HUES64 (cell line): ENCODE results near the gene RAB10.
A peak's percentile ranks its signal among the peaks of the same experiment; 100 is the strongest.
"Not testable (repeated sequence)": the region's sequence is repeated elsewhere in the genome, so short reads cannot be mapped to it uniquely, and the experiment has no call there.

Source experiments
- H3K27ac ChIP-seq: 2 replicates; pipeline ENCODE4 v1.7.0; 2013; ENCODE audit warnings: low read depth, low read length, inconsistent platforms
- H3K27me3 ChIP-seq: 2 replicates; pipeline ENCODE4 v1.6.1; 2013; ENCODE audit warnings: mild to moderate bottlenecking, low read length; ENCODE audit not compliant: insufficient read depth
- H3K36me3 ChIP-seq: 2 replicates; pipeline ENCODE4 v1.6.1; 2013; ENCODE audit warnings: mild to moderate bottlenecking, low read length; ENCODE audit not compliant: insufficient read depth
- H3K4me1 ChIP-seq: 2 replicates; pipeline ENCODE4 v1.6.1; 2013; ENCODE audit warnings: mild to moderate bottlenecking, low read length, moderate library complexity; ENCODE audit not compliant: insufficient read depth
- H3K4me3 ChIP-seq: 2 replicates; pipeline ENCODE4 v1.5.1; 2013; ENCODE audit warnings: mild to moderate bottlenecking, low read length, moderate library complexity
- H3K9ac ChIP-seq: 2 replicates; pipeline ENCODE4 v1.6.1; 2013; ENCODE audit warnings: mild to moderate bottlenecking, low read depth, low read length
- H3K9me3 ChIP-seq: 2 replicates; pipeline ENCODE4 v1.6.1; 2013; ENCODE audit warnings: low read depth, low read length; ENCODE audit not compliant: insufficient read depth
- WGBS: fragments of 150-250, 120-280 bp; methylation state at CpG from one replicate; pipeline ENCODE4 v1.1.7; 2013; ENCODE audit warnings: missing lambda C conversion rate; 5-methylcytosine and 5-hydroxymethylcytosine counted together

The RAB10 gene

DNA sequence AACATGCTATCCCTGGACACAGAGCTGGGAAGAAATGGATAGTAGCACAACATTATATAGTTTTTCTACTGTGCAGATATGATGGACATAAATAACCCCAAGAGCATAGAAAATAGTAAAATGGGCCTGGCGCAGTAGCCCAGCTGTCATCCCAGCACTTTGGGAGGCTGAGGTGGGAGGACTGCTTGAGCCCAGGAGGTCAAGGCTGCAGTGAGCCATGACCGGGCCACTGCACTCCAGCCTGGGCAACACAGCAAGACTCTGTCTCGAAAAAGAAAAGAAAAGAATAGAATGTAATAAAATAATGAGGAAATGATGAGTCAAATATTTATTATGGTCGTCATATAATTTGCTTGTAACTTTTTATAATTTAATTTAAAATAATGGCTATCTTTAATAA is 131.5 kb downstream of the RAB10 start:
- Histone ChIP-seq H3K9ac (no peak overlapping the region), H3K9me3 (no peaks in the 10 kb centered on the region), H3K4me3 (no peak overlapping the region), H3K27me3 (no peaks in the 10 kb centered on the region), H3K36me3 (no peaks in the 10 kb centered on the region), H3K4me1 (no peaks in the 10 kb centered on the region), H3K27ac (no peak overlapping the region)
- 96% methylated on average over 3 of the region's 4 CpGs for WGBS

- not testable (repeated sequence) for H3K27ac ChIP-seq, H3K27me3 ChIP-seq, H3K9ac ChIP-seq, H3K4me1 ChIP-seq, H3K36me3 ChIP-seq, H3K4me3 ChIP-seq, H3K9me3 ChIP-seq
- WGBS, result 90% methylated on average over 5 of the region's 6 CpGs
Observed at GRCh38 chr2:26166541-26166940, 132.7 kb downstream of the RAB10 start.

DNA sequence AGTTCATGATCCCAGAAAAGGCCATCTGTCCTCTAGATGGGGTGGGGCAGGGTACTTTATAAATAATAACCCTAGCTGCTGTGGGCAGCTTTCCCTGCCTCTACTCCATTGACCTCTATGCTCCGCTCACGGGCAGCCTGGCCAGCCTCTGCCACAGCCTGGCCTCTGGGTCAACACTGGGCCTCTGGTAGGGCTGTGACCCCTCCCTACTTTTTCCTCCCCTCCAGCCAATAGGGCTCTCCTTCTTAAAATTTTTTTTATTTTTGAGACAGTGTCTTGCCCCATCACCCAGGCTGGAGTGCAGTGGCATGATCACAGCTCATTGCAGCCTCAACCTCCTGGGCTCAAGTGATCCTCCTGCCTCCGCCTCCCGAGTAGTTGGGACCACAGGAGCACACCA is 134.9 kb downstream of the RAB10 start:
- Histone ChIP-seq H3K9me3 (no peaks in the 10 kb centered on the region), H3K4me1 (no peaks in the 10 kb centered on the region), H3K27ac (no peak overlapping the region), H3K27me3 (peaks cover 9% of the 10 kb centered on the region), H3K4me3 (no peak overlapping the region), H3K9ac (no peak overlapping the region), H3K36me3 (no peaks in the 10 kb centered on the region)
- WGBS, result 88% methylated on average over 4 of the region's 4 CpGs

DNA sequence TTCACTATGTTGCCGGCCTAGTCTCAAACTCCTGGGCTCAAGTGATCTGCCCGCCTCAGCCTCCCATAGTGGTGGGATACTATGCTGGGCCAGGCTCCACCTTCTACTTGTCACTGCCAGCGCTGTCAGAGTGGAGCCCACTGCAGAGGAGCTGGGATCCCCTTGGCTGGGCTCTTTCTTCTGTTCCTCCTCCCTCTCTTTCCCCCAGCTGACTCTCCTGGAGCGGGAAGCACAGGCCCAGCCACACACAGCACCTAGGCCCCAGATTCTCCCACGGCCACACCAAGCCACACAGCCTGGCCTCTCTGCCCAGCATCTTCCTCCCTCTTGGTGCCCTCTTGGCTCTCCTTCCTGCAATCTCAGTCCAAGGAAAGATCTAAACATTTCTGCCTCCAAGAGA is 135.3 kb downstream of the RAB10 start:
- 93% methylated on average over 5 of the region's 5 CpGs for WGBS
- no peak overlapping the region for H3K27ac ChIP-seq

GRCh38 chr2:26169681-26170414 is 136.0 kb downstream of the RAB10 start:
- Histone ChIP-seq H3K9me3 (no peaks in the 10 kb centered on the region), H3K9ac (no peak overlapping the region), H3K36me3 (no peaks in the 10 kb centered on the region), H3K27ac (no peak overlapping the region), H3K27me3 (peaks cover 17% of the 10 kb centered on the region), H3K4me3 (no peak overlapping the region), H3K4me1 (peaks cover 6% of the 10 kb centered on the region; the same call in 1 of the 2 replicates)
- 88% methylated on average over 13 of the region's 14 CpGs for WGBS

More for the DNA sequence above, 135.3 kb downstream of the RAB10 start:
- peaks cover 13% of the 10 kb centered on the region for H3K27me3 ChIP-seq
- 0 out of 2 replicates have a peak, but pooled peaks cover under 1% of the 10 kb centered on the region for H3K4me1 ChIP-seq
- no peaks in the 10 kb centered on the region for H3K36me3 ChIP-seq
- H3K9ac ChIP-seq, result no peak overlapping the region
- no peaks in the 10 kb centered on the region for H3K9me3 ChIP-seq
- no peak overlapping the region for H3K4me3 ChIP-seq

GRCh38 chr2:26170795-26171194 is 136.9 kb downstream of the RAB10 start:
- no peak overlapping the region for H3K4me3 ChIP-seq
- no peak overlapping the region for H3K9ac ChIP-seq
- H3K4me1 ChIP-seq, result peaks cover 6% of the 10 kb centered on the region; the same call in 1 of the 2 replicates
- no peaks in the 10 kb centered on the region for H3K36me3 ChIP-seq
- H3K27ac ChIP-seq, result no peak overlapping the region
- WGBS, result 84% methylated on average over 9 of the region's 9 CpGs
- peaks cover 17% of the 10 kb centered on the region for H3K27me3 ChIP-seq
- no peaks in the 10 kb centered on the region for H3K9me3 ChIP-seq

GRCh38 chr2:26172189-26172870 is 138.4 kb downstream of the RAB10 start:
- H3K4me3 ChIP-seq, result peak overlapping the region; percentile 60
- H3K36me3 ChIP-seq, result 0 out of 2 replicates have a peak, but pooled peaks cover 7% of the 10 kb centered on the region
- peaks cover 6% of the 10 kb centered on the region; the same call in 1 of the 2 replicates for H3K4me1 ChIP-seq
- no peaks in the 10 kb centered on the region for H3K9me3 ChIP-seq
- H3K27ac ChIP-seq, result no peak overlapping the region
- no peak overlapping the region; the same call in 1 of the 2 replicates for H3K9ac ChIP-seq
- WGBS, result 28% methylated on average over 39 of the region's 56 CpGs
- H3K27me3 ChIP-seq, result peaks cover 17% of the 10 kb centered on the region

DNA sequence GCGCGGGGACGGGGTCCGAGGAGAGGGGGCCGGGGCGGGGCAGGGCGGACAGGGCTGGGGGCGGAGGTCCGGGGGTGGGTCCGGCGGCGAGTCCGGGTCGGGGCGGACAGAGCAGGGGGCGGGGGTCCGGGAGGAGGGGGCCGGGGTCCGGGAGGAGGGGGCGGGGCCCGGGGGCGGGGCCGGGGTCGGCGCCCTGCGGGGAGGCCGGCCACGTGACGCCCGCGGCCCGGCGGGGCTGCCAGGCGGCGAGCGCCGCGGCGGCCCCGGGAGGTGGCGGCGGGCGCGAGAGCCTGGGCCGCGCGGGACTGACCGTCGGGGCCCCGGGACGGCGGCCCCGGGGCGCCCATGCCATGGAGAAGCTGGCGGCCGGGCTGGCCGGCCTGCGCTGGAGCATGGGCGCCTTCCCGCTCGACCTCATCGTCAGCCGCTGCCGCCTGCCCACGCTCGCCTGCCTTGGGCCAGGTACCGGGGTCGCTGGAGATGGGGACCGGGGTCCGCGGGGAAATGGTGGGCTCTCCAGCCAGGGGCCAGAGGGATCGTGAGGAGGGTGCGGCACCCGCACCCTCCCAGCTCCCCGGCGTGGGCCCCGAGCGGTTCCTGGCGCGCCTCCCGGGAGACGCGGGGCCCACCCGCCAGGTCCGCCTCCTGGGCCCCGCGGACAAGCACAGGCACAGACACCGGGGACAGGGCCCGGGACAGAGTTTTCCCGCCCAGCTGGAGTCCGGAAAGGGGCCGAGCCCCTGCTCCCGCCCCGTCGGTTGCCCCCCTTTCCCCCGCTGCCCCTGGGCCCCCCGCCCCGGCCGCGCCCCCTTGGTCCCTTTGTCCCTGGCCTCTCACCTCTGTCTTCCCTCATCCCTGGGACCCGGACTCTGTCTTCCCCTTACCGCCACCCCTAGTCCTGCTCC is 139.2 kb downstream of the RAB10 start, which contains the start of gene GAREM2:
Gene GAREM2 (plus strand): TSS at position 218 of the 905 bp plus-strand sequence. CDS start 133 bp downstream, at position 351.
- WGBS, result under 1% methylated on average over 81 of the region's 102 CpGs
- 0 out of 2 replicates have a peak, but pooled peaks cover 7% of the 10 kb centered on the region for H3K36me3 ChIP-seq
- peaks cover 17% of the 10 kb centered on the region for H3K27me3 ChIP-seq
- no peaks in the 10 kb centered on the region for H3K9me3 ChIP-seq
- H3K27ac ChIP-seq, result no peak within 1 kb of the TSS
- H3K4me1 ChIP-seq, result peaks cover 7% of the 10 kb centered on the region; the same call in 1 of the 2 replicates
- peak within 1 kb of the TSS; percentile 73 for H3K9ac ChIP-seq
- peak within 1 kb of the TSS; percentile 74 for H3K4me3 ChIP-seq

GRCh38 chr2:26173776-26174482 is 140.0 kb downstream of the RAB10 start:
- peaks cover 11% of the 10 kb centered on the region for H3K4me1 ChIP-seq
- peaks cover 17% of the 10 kb centered on the region for H3K27me3 ChIP-seq
- 11% methylated on average over 46 of the region's 46 CpGs for WGBS
- no peak overlapping the region for H3K27ac ChIP-seq
- 0 out of 2 replicates have a peak, but pooled peaks cover 7% of the 10 kb centered on the region for H3K36me3 ChIP-seq
- peak overlapping the region; percentile 63 for H3K9ac ChIP-seq
- H3K9me3 ChIP-seq, result no peaks in the 10 kb centered on the region
- H3K4me3 ChIP-seq, result peak overlapping the region; percentile 74

- Histone ChIP-seq H3K27me3 (peaks cover 17% of the 10 kb centered on the region), H3K9me3 (no peaks in the 10 kb centered on the region), H3K4me3 (peak overlapping the region; percentile 74), H3K36me3 (0 out of 2 replicates have a peak, but pooled peaks cover 7% of the 10 kb centered on the region), H3K4me1 (peaks cover 17% of the 10 kb centered on the region), H3K27ac (no peak overlapping the region), H3K9ac (no peak overlapping the region)
- 90% methylated on average over 8 of the region's 10 CpGs for WGBS
Observed at GRCh38 chr2:26174691-26175465, 141.0 kb downstream of the RAB10 start.
